Muscle of back (tissue), 11 donors: Measurements from ENCODE around the gene ISCU. TPM values are rescaled to one million over a fixed set of nuclear protein-coding genes. Genes with fewer than 3 reads are reported as not detected.
A peak's percentile ranks its signal among the peaks of the same experiment; 100 is the strongest.
"Not testable (repeated sequence)": the region's sequence is repeated elsewhere in the genome, so short reads cannot be mapped to it uniquely, and the experiment has no call there.

Experiments used
- DNase-seq, 3 donors: peaks; one replicate each; pipeline versions ENCODE4 v3.0.0 to v3.0.0-alpha.2; 2013
- polyA plus RNA-seq, 10 donors: library from polyadenylated mRNA; unstranded; fragments of 120-200 nt; gene quantifications; one replicate each; pipeline ENCODE4 v1.2.1, GENCODE V29; 2013; ENCODE audit not compliant: insufficient read length in 10 of 10

Gene ISCU
- polyA plus RNA-seq, 10 donors: 82.1 to 99.6 (median 88.4) TPM

GRCh38 chr12:108587826-108588225, 25.4 kb downstream of the ISCU start:
- DNase-seq: peak in 1 of 3 donors; percentile 64

GRCh38 chr12:108589028-108589839, 26.8 kb downstream of the ISCU start:
- DNase-seq: peak; percentile 54 to 86 (median 58)

- DNase-seq: no peak
Measured at GRCh38 chr12:108589840-108590229, 27.4 kb downstream of the ISCU start.

- not testable (repeated sequence) for DNase-seq
Measured at GRCh38 chr12:108590463-108590862, 28.1 kb downstream of the ISCU start.

GRCh38 chr12:108591267-108591980, 29.0 kb downstream of the ISCU start:
- DNase-seq: no peak

- no peak for DNase-seq
Measured at GRCh38 chr12:108592033-108592909, 29.9 kb downstream of the ISCU start.

GRCh38 chr12:108594323-108594903, 32.0 kb downstream of the ISCU start:
- no peak for DNase-seq

- DNase-seq: no peak
Measured at GRCh38 chr12:108594960-108595710, 32.7 kb downstream of the ISCU start.

- DNase-seq: no peak
Measured at GRCh38 chr12:108595711-108596647, 33.6 kb downstream of the ISCU start.

GRCh38 chr12:108596854-108597558, 34.6 kb downstream of the ISCU start:
- no peak for DNase-seq

GRCh38 chr12:108597559-108598471, 35.4 kb downstream of the ISCU start, which contains the start of gene TMEM119:
TSS of gene TMEM119 (minus strand) at chr12:108598084. CDS start at chr12:108592383, 5,701 bp downstream.
- peak; percentile 78 to 91 (median 81) for DNase-seq

- DNase-seq: no peak
Measured at GRCh38 chr12:108598553-108599250, 36.3 kb downstream of the ISCU start.

GRCh38 chr12:108599541-108599940, 37.1 kb downstream of the ISCU start:
- DNase-seq: no peak

GRCh38 chr12:108599948-108600701, 37.7 kb downstream of the ISCU start:
- DNase-seq: no peak

GRCh38 chr12:108600702-108601007, 38.3 kb downstream of the ISCU start:
- DNase-seq: no peak

GRCh38 chr12:108602209-108602705, 39.9 kb downstream of the ISCU start:
- DNase-seq: no peak
